ENCODE measurements around the gene MYL2. TPM values are rescaled to one million over a fixed set of nuclear protein-coding genes. Genes with fewer than 3 reads are reported as not detected.

Gene MYL2
- total RNA-seq, 1 donor, result not detected

DNA sequence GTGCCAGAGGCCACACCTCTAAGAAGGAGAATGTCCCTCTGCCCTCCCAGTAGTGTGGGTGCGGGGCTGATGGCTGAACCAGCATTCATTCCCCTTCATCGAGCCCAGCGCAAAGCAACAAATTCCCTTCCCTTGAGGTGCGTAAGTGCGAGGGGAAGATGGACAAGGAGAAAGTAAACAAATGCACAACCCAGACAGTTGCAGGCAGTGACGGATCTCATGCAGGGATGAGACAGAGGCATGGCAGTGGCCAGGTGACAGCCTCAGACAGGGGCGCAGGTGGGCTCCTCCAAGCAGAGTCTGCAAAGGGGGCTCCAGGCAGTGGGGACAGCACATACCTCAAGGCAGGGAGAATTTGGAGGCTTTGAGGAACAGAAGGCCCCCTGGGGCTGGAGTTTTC is 2.3 kb upstream of the MYL2 start:
- DNase-seq (ENCODE audit: low read depth), result no peak
- TF ChIP-seq, protein P1, sequence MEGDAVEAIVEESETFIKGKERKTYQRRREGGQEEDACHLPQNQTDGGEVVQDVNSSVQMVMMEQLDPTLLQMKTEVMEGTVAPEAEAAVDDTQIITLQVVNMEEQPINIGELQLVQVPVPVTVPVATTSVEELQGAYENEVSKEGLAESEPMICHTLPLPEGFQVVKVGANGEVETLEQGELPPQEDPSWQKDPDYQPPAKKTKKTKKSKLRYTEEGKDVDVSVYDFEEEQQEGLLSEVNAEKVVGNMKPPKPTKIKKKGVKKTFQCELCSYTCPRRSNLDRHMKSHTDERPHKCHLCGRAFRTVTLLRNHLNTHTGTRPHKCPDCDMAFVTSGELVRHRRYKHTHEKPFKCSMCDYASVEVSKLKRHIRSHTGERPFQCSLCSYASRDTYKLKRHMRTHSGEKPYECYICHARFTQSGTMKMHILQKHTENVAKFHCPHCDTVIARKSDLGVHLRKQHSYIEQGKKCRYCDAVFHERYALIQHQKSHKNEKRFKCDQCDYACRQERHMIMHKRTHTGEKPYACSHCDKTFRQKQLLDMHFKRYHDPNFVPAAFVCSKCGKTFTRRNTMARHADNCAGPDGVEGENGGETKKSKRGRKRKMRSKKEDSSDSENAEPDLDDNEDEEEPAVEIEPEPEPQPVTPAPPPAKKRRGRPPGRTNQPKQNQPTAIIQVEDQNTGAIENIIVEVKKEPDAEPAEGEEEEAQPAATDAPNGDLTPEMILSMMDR (IDR thresholded peaks at IDR 0.05; ENCODE audit: insufficient read depth, low read depth, low read length), result no peak
- no peak overlapping the region for H3K4me3 ChIP-seq (ENCODE audit: low read depth, low read length)

DNA sequence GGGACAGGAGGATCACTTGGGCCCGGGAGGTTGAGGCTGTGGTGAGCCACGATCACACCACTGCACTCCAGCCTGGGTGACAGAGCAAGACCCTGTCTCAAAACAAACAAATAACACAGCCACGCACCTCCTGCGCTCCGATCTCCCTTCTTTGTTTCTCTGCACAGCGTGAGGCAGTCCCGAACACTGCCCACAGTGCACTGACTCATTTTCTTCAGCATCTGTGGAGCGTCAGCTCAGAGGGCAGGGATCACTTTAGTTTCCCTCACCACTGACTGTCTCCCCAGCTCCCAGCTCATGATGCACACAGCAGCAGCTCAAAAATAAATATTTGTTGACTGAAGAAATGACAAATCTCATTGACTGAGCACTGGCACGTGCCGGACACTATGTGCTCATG is 883 bp upstream of the MYL2 start:
- TF ChIP-seq, protein P1 (IDR thresholded peaks at IDR 0.05; ENCODE audit: insufficient read depth, low read depth, low read length), result no peak
- H3K4me3 ChIP-seq (ENCODE audit: low read depth, low read length), result no peak overlapping the region
- DNase-seq (ENCODE audit: low read depth), result no peak

DNA sequence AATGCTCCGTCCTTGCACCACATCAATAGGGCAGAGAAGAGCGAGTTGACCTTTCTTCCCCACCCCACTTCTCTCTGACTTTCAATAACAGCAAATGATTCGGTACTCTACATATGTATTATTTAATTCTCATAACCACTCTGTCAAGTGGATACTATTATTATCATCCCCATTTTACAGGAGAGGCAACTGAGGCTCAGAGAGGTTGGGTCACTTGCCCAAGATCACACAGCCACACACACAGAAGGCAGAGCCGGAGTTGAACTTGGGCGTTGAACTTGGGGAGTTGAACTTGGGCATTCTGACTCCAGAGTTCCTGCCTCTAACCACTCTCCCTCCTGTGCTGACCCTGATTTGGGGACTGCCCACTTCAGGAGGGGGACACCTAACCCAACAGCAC is 659 bp downstream of the MYL2 start:
- DNase-seq (ENCODE audit: low read depth), result no peak
- no peak overlapping the region for H3K4me3 ChIP-seq (ENCODE audit: low read depth, low read length)
- TF ChIP-seq, protein P1 (IDR thresholded peaks at IDR 0.05; ENCODE audit: insufficient read depth, low read depth, low read length), result no peak

DNA sequence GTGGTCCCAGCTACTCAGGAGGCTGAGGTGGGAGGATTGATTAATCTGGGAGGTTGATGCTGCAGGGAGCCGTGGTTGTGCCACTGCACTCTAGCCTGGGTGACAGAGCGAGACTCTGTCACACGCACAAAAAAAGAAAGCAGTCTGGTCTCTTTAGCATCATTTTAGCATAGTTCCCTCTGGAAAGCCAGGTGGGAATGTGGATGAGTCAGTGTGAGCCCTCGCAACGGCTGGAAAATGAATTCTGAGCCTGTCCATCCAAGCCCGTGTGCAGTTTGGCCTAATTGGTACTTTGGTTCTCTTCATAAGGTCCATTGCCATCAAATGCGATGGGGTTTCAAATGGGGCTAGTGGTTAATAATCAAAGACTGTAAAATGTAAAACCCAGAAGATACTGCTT is 2.4 kb downstream of the MYL2 start:
- H3K4me3 ChIP-seq (ENCODE audit: low read depth, low read length), result no peak overlapping the region
- TF ChIP-seq, protein P1 (IDR thresholded peaks at IDR 0.05; ENCODE audit: insufficient read depth, low read depth, low read length), result no peak
- DNase-seq (ENCODE audit: low read depth), result no peak

DNA sequence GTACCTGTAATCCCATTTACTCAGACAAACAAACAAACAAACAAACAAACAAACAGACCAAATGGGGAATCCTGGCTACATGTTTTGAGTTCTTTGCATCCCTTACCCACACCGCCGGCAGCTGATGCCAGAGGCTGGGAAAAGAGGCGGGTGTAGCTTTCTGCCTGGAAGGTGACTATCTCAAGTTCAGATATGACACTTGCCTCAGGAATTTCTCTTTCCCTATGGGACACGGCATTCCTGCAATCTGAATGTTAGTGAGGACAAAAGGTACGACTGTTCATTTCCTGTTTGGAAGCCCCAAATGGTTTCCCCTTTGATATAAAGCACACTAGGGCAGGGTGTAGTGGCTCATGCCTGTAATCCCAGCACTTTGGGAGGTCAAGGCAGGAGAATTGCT is 2.9 kb downstream of the MYL2 start:
- no peak overlapping the region for H3K4me3 ChIP-seq (ENCODE audit: low read depth, low read length)
- TF ChIP-seq, protein P1 (IDR thresholded peaks at IDR 0.05; ENCODE audit: insufficient read depth, low read depth, low read length), result no peak
- DNase-seq (ENCODE audit: low read depth), result peak; percentile 7

DNA sequence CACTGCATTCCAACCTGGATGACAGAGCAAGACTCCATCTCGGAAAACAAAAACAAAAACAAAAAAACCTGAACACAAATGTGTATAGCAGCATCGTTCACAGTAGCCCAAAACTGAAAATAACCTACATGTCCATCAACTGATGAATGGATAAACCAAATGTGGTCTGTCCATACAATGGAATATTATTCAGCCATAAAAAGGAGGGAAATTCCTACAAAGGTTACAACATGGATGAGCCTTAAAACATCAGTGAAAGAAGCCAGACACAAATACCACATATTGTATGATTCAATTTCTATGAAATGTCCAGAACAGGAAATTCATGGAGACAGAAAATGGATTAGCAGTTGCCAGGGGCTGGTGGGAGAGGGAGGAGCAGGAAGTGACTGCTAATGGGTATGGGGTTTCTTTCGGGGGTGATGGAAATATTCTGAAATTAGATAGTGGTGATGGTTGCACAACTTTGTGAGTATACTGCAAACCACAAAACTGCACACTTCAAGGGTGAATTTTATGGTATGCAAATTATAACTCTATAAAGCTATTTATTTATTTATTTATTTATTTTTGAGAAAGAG is 4.0 kb downstream of the MYL2 start:
- DNase-seq (ENCODE audit: low read depth), result peak; percentile 6
- TF ChIP-seq, protein P1 (IDR thresholded peaks at IDR 0.05; ENCODE audit: insufficient read depth, low read depth, low read length), result no peak
- no peak overlapping the region for H3K4me3 ChIP-seq (ENCODE audit: low read depth, low read length)
